GM19452 (cell line): ENCODE data around the gene CGNL1.

ENCODE experiments used
- ATAC-seq: cut with Tn5 transposase; IDR thresholded peaks from one replicate; pipeline ENCODE4 v1.9.1; 2021; ENCODE audit not compliant: unreplicated experiment

Gene CGNL1

GRCh38 chr15:57419335-57419734, 43.0 kb downstream of the CGNL1 start:
- ATAC-seq = no peak

- ATAC-seq = no peak
Measured at GRCh38 chr15:57421110-57421509, 44.8 kb downstream of the CGNL1 start.

GRCh38 chr15:57421551-57421950, 45.2 kb downstream of the CGNL1 start:
- no peak for ATAC-seq

DNA sequence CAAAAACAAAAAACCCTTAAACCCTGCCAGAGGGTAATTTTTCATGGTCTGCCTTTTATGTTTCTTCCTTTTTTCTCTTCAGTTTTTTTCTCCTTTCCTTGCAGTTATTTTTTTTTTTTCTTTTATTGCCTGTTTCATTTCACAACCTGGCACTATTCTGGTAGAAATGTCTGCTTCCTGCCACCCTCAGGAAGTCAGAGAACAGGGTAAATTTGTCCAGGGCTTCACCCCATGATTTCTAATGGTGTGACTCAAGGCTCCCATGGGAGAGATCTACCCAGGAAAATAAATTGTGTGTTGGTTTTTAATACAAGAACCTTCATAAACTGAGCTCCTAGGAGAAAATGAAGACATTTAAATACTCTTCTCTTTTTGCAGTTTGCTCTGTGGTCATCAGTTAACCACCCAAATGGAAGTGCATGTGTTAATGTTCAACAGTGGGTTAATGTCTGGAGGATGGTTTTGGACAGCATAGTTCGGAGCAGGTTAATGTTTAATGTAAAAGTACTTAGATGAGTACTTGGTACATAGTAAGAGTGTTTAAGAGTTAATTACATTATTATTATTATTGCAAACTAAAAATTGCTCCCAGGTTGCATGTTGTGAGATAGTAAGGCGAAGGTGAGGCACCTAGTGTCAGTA, 45.9 kb downstream of the CGNL1 start:
- peak; percentile 96 for ATAC-seq

DNA sequence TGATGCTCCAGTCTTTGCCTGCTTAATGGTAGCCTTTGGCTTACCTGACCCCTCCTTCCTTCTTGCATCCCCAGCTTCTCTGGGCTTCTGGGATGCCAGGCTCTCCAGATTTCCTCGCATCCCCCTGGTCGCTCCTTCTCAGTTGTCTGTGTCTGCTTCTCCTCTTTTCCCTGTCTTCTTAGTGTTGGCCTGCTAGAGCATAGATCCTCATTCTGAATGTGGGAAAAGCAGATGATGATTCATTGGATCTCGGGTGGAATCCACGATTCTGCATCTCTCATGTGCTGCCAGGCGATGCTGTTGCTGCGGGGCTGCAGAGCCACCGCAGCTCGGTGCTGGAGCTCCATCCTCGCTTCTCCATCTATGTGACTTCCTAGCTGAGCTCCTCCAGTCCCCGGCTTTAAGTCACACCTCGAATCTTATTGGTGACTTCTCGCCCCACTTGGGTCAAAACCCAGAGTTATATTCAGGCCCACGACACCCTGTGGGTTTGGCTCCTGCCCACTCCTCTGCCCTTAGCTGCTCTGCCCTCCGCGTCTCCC, 47.4 kb downstream of the CGNL1 start:
- ATAC-seq = no peak

DNA sequence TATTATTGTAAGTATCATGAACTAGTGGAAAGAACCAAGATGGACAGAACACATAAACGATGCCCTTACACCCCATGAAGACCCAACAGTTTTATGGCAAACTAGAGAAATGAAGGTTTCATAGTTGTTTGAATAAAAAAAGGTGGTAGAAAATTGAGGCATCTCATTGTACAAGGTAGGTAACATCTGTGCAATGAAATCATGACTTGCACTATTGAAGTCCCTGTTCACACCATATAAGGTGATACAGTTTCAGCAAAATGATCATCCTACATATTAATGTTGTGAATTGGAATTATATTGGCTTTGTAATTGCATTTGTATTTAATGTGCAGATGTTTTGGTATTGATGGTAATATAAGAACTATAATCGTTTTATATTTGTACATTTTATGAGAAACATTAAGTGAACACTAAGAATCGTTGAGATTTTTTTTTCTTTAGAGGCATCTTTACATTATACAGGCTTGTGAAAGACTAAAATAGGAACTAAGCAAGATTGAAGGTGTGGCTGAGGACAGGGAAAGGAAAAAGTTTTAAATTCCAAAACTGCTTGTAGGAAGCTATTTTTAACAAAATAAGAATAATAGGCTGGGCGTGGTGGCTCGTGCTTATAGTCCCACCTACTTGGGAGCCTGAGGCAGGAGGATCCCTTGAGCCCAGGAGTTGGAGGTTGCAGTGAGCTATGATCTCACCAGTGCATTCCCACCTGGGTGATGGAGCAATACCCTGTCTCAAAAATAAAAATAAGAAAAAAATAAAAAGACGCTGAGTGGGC, 48.5 kb downstream of the CGNL1 start:
- no peak for ATAC-seq

DNA sequence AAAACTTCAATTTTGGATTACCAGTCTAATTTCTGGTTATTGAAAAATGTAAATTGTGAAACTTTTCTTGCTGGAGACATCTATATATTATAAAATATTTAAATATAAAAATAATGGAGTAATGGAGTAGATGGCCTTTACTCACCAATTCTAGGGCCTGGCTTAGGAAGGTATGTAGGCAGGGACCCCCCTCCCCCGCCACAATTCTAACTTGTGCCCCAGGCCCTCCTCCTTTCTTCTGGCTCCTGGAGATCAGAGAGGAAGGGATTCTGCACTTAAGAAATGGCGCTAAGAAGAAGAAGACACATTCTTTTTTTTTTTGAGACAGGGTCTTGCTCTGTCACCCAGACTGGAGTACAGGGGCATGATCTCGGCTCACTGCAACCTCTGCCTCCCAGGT, 49.5 kb downstream of the CGNL1 start:
- no peak for ATAC-seq

DNA sequence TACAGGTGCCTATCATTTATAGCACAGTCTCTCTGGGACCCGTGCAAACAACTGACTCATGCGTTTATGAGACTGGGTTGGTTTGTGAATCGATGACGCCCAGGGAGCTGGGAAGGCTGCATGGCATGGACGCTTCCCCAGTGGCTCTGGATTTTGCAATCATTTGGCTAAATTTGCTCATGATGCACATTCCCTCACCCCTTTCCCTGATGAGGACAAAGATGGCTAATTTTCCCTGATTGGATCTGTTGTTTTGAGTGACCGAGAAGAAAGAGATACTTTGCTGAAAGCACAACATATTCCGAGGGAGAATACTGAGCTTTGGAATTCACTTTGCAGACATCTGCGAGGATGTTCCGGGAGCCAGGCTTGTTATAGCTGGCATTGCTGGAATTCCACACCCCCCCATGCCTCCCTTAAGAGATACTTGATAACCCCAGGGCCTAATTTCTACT, 51.1 kb downstream of the CGNL1 start:
- no peak for ATAC-seq

- ATAC-seq = no peak
Measured at GRCh38 chr15:57432141-57432741, 55.9 kb downstream of the CGNL1 start.

DNA sequence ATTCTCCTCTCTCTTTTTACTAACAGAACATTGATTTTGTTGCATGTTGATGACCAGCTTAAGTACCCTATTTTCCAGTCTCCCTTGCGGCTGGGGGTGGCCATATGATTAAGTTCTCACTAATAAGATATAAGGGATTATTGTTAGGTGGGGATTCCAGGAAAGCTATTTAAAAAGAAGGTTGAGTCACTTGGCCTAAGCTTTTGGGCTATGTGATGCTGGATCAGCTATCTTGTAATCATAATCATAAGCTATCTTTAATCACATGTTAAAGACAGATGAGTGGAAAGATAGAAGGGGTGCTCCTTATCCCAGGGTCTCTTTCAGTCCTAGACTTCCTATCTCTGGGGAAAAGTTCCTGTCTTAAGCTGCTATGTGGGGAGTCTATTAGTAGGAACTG, 59.9 kb downstream of the CGNL1 start:
- no peak for ATAC-seq

DNA sequence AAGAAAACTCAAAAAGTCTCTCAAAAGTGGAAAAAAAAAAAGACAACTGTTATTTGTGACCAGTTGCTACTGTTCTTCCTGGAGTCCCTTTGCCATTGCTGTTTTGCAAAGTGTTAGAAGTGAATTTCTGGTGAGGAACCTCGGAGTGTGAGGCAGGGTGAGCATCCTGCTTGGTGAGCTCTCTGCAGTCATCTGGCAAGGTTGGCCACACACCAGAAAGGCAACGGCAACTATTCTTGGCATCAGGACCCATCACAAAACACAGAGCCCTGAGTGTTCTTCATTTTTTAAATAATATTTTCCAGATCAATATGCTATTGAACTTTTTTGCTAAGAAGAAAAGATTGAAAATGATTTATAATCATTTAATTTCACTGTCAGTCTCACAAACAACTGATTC, 60.7 kb downstream of the CGNL1 start:
- no peak for ATAC-seq

DNA sequence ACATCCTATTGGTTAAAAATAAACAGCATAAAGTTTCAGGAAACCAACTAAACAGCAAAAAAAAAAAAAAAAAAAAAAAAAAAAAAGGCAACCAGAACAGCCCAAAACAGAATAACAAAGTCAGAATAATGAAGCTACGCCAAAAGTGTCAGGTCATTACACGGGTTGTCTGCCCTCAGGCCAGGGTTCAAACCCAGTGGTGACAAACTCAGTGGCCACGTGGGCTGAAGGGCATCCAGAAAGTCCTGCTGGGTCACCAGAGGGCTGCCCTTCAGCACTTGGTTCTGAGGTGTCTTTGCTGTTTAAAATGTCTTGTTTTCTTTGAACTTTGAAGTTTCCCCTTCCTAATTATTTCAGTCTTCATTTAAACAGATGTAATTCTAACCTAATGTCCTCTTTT, 61.3 kb downstream of the CGNL1 start:
- ATAC-seq = no peak

DNA sequence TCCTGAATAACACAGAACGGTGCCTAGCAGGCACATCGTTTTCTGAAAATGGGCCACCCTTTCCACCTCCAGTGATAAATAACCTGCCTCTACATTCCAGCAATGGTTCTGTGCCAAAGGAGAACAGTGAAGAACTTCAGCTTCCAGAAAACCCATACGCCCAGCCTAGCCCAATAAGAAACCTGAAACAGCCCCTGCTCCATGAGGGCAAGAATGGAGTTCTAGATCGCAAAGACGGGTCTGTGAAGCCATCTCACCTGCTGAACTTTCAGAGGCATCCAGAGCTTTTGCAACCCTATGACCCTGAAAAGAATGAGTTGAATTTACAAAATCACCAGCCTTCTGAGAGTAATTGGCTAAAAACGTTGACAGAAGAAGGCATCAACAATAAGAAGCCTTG, 61.9 kb downstream of the CGNL1 start:
- ATAC-seq = no peak

DNA sequence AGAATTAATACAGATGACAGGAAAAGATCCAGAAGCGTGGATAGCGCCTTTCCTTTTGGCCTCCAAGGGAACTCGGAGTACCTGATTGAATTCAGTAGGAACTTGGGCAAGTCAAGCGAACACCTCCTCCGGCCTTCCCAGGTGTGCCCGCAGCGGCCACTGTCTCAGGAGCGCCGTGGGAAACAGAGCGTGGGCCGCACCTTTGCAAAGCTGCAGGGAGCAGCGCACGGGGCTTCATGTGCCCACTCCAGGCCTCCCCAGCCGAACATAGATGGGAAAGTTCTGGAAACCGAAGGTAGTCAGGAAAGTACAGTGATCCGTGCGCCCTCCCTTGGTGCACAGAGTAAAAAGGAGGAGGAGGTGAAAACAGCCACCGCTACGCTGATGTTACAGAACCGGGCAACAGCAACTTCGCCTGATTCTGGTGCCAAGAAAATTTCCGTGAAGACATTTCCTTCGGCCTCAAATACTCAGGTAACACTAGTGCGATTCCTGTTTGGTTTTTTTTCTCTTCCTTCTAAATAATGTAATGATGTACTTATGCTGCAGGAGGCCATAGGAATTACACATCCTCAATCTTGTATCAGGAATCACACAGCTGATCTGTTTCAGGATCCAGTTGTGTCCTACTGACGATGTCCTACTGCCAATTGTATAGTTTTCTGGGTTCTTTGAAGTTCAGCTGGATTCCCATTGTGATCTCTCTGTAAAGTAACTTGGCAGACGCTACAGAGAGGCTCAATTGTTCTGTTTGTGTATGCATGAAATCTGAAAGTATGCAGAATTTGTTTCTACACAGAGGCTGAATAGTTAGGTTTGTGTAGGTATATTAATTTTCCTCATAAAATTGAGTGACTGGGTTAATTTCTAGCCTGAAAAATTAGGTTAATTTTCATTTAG, 63.1 kb downstream of the CGNL1 start:
- no peak for ATAC-seq

- ATAC-seq = no peak
Measured at GRCh38 chr15:57440167-57440566, 63.9 kb downstream of the CGNL1 start.

DNA sequence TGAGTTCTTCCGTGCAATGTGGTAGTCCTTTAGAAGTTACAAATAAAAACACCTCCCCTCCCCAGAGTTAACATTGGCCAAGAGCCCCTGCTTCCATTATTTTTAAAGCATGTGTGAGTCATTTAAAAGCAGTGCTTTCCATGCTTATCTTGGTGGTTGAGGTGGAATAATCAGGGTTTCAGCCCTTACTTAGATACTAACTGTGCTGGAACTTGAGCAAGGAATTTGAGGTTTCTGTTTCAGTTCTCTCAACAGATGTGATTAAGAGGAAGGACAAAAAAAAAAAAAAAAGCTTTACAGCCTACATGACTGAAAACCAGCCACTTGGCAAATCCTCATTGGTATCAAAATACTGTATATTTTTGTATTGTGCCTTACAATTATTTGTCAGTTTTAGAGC, 64.5 kb downstream of the CGNL1 start:
- no peak for ATAC-seq

DNA sequence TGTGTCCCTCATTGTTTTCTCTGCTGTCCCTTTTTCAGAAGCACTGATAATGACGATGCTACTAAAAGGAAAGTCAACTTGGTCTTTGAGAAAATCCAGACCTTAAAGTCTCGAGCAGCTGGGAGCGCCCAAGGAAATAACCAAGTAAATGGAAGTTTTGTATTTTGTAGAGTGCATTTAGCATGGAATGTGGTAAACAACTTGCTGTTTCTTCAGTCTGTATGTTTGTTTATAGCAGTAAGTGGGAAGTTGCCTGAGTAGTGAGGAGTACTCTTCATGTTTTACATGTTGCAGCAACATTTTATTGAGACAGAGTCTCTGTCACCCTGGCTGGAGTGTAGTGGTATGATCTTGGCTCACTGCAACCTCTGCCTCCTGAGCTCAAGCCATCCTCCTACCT, 66.0 kb downstream of the CGNL1 start:
- ATAC-seq = no peak

- no peak for ATAC-seq
Measured at GRCh38 chr15:57443486-57443885, 67.2 kb downstream of the CGNL1 start.

DNA sequence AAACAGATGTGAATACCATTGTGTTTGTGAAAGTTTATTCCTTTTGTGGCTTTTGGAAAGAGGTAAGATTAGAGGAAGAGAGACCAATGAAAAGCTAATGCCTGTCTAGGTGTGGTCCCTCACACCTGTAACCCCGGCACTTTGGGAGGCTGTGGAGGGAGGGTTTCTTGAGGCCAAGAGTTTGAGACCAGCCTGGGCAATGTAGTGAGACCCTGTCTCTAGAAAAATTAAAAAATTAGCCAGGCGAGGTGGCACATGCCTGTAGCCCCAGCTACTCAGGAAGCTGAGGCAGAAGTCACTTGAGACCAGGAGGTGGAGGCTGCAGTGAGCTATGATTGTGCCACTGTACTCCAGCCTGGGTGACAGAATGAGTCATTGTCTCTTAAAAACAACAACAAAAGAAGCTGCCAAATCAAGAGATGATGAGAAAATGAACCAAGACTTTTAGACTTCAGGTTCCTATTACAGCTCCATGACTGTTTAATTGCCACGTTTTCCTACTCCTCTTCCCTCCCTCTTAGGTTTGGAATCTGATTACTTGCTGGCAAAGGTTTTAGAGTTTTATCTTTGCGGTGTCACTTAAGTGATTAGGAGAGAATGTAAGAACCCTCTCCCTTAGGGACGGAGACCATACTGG, 68.7 kb downstream of the CGNL1 start:
- no peak for ATAC-seq

- ATAC-seq = no peak
Measured at GRCh38 chr15:57445872-57446271, 69.6 kb downstream of the CGNL1 start.

DNA sequence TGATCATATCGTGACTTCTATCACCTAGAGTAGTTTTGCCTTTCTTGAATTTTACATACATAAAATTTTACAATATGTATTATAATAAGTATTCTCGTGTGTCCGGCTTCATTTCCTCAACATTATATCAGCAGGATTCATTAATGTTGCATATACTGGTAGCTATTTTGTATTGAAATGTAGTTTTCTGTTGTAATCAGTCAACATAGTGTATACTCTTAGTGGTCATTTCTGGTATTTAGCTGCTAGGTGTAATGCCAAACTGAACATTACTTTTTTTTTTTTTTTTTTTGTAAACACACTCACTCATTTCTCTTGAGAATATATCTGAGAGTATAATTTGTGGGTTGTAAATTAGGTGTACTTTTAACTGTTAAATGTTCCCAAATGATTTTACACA, 70.1 kb downstream of the CGNL1 start:
- ATAC-seq = no peak
